Ishikawa (cell line): Measurements from ENCODE around the gene STIM1.

ENCODE experiments used
- CEBPB ChIP-seq: IDR thresholded peaks from 2 replicates; pipeline ENCODE4 v1.6.1; 2012
- CREB1 ChIP-seq: IDR thresholded peaks from 2 replicates; pipeline ENCODE4 v1.6.1; 2012; ENCODE audit warnings: low read depth
- EGR1 ChIP-seq: IDR thresholded peaks from 2 replicates; pipeline ENCODE4 v1.6.1; 2012
- EP300 ChIP-seq: IDR thresholded peaks from 2 replicates; pipeline ENCODE4 v1.6.1; 2012; ENCODE audit warnings: borderline replicate concordance
- FOXM1 ChIP-seq: IDR thresholded peaks from 2 replicates; pipeline ENCODE4 v1.6.1; 2012; ENCODE audit warnings: low read depth, borderline replicate concordance
- NFIC ChIP-seq: IDR thresholded peaks from 2 replicates; pipeline ENCODE4 v1.6.1; 2012
- RAD21 ChIP-seq: IDR thresholded peaks from 2 replicates; pipeline ENCODE4 v1.6.1; 2012; ENCODE audit warnings: low read depth
- TAF1 ChIP-seq: IDR thresholded peaks from 2 replicates; pipeline ENCODE4 v1.6.1; 2012; ENCODE audit warnings: low read depth, mild to moderate bottlenecking
- TCF12 ChIP-seq: IDR thresholded peaks from 2 replicates; pipeline ENCODE4 v1.6.1; 2012; ENCODE audit warnings: low read depth
- TEAD4 ChIP-seq: IDR thresholded peaks from 2 replicates; pipeline ENCODE4 v1.6.1; 2012
- YY1 ChIP-seq: IDR thresholded peaks from 2 replicates; pipeline ENCODE4 v1.6.1; 2012; ENCODE audit warnings: low read depth
- ZBTB7A ChIP-seq: IDR thresholded peaks from 2 replicates; pipeline ENCODE4 v1.6.1; 2012; ENCODE audit warnings: low read depth
- TF ChIP-seq, protein P1 (sequence below): IDR thresholded peaks from 2 replicates; pipeline ENCODE4 v1.6.1; 2012; ENCODE audit warnings: low read depth, mild to moderate bottlenecking
- TF ChIP-seq, protein P2 (sequence below): IDR thresholded peaks from 2 replicates; pipeline ENCODE4 v1.6.1; 2012
- TF ChIP-seq, protein P3 (sequence below): IDR thresholded peaks from 2 replicates; pipeline ENCODE4 v1.6.1; 2012

Gene STIM1

DNA sequence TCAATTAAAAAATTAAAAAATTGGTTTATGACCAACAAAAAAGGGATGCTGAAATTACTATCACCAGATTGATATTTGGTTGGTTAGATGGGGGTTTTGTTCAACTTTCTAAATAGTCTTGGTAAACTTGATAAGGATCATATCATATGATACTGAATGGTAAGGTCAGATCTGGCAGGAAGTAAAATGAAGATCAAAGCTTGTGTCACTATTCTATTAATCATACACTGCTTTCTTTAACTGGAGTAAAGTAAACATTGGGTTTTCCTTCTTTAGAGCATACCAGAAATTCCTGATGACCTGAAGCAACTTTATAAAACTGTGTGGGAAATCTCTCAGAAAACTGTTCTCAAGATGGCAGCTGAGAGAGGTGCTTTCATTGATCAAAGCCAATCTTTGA, 279.3 kb downstream of the STIM1 start:
- TF ChIP-seq, protein P1, sequence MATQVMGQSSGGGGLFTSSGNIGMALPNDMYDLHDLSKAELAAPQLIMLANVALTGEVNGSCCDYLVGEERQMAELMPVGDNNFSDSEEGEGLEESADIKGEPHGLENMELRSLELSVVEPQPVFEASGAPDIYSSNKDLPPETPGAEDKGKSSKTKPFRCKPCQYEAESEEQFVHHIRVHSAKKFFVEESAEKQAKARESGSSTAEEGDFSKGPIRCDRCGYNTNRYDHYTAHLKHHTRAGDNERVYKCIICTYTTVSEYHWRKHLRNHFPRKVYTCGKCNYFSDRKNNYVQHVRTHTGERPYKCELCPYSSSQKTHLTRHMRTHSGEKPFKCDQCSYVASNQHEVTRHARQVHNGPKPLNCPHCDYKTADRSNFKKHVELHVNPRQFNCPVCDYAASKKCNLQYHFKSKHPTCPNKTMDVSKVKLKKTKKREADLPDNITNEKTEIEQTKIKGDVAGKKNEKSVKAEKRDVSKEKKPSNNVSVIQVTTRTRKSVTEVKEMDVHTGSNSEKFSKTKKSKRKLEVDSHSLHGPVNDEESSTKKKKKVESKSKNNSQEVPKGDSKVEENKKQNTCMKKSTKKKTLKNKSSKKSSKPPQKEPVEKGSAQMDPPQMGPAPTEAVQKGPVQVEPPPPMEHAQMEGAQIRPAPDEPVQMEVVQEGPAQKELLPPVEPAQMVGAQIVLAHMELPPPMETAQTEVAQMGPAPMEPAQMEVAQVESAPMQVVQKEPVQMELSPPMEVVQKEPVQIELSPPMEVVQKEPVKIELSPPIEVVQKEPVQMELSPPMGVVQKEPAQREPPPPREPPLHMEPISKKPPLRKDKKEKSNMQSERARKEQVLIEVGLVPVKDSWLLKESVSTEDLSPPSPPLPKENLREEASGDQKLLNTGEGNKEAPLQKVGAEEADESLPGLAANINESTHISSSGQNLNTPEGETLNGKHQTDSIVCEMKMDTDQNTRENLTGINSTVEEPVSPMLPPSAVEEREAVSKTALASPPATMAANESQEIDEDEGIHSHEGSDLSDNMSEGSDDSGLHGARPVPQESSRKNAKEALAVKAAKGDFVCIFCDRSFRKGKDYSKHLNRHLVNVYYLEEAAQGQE: no peak
- TF ChIP-seq EGR1: no peak
- TF ChIP-seq FOXM1: no peak
- no peak for TF ChIP-seq ZBTB7A
- TF ChIP-seq TEAD4: no peak
- TF ChIP-seq YY1: no peak
- TF ChIP-seq, protein P2, sequence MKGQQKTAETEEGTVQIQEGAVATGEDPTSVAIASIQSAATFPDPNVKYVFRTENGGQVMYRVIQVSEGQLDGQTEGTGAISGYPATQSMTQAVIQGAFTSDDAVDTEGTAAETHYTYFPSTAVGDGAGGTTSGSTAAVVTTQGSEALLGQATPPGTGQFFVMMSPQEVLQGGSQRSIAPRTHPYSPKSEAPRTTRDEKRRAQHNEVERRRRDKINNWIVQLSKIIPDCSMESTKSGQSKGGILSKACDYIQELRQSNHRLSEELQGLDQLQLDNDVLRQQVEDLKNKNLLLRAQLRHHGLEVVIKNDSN: no peak
- no peak for TF ChIP-seq RAD21
- no peak for TF ChIP-seq CEBPB
- no peak for TF ChIP-seq CREB1
- TF ChIP-seq, protein P3, sequence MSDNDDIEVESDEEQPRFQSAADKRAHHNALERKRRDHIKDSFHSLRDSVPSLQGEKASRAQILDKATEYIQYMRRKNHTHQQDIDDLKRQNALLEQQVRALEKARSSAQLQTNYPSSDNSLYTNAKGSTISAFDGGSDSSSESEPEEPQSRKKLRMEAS: no peak

DNA sequence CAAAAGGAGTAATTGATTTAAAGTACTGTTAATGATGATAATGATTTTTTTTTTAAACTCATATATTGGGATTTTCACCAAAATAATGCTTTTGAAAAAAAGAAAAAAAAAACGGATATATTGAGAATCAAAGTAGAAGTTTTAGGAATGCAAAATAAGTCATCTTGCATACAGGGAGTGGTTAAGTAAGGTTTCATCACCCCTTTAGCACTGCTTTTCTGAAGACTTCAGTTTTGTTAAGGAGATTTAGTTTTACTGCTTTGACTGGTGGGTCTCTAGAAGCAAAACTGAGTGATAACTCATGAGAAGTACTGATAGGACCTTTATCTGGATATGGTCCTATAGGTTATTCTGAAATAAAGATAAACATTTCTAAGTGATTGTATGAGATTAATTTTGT, 283.0 kb downstream of the STIM1 start:
- TF ChIP-seq CEBPB: no peak
- TF ChIP-seq, protein P3: no peak
- no peak for TF ChIP-seq TEAD4
- TF ChIP-seq EGR1: no peak
- TF ChIP-seq, protein P1: no peak
- TF ChIP-seq EP300: no peak
- TF ChIP-seq NFIC: no peak
- TF ChIP-seq TAF1: no peak
- TF ChIP-seq, protein P2: no peak

DNA sequence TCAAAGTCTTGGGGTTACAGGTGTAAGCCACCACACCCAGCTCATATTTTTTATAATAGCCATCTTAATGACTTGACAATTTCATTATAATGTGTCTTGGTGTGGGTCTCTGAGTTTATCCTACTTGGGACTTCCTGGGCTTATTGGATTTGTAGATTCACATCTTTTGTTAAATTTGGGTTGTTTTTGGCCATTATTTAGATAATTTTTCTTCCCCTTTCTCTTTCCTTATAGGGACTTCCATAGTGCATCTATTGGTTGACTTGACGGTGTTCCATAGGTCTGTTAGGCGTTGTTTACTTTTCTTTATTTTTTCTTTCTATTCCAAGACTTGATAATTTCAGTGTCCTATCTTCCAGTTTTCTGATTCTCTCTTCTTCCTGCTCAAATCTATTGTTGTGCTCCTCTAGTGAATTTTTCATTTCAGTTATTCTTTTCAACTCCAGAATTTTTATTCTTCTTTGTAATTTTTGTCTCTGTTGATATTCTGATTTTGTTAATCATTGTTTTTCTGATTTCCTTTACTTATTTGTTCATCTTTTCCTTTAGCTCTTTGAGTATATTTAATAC, 284.7 kb downstream of the STIM1 start:
- no peak for TF ChIP-seq TAF1
- no peak for TF ChIP-seq ZBTB7A
- no peak for TF ChIP-seq TEAD4
- TF ChIP-seq, protein P2: no peak
- TF ChIP-seq TCF12: no peak
- TF ChIP-seq NFIC: no peak
- TF ChIP-seq, protein P1: no peak
- no peak for TF ChIP-seq CREB1
- no peak for TF ChIP-seq EGR1
- TF ChIP-seq EP300: no peak
